ENCODE data around the gene CD99L2. TPM values are rescaled to one million over a fixed set of nuclear protein-coding genes. Genes with fewer than 3 reads are reported as not detected.

The CD99L2 gene
- total RNA-seq, 2 donors from 2014 or later, result 11.3 to 18.7 TPM

DNA sequence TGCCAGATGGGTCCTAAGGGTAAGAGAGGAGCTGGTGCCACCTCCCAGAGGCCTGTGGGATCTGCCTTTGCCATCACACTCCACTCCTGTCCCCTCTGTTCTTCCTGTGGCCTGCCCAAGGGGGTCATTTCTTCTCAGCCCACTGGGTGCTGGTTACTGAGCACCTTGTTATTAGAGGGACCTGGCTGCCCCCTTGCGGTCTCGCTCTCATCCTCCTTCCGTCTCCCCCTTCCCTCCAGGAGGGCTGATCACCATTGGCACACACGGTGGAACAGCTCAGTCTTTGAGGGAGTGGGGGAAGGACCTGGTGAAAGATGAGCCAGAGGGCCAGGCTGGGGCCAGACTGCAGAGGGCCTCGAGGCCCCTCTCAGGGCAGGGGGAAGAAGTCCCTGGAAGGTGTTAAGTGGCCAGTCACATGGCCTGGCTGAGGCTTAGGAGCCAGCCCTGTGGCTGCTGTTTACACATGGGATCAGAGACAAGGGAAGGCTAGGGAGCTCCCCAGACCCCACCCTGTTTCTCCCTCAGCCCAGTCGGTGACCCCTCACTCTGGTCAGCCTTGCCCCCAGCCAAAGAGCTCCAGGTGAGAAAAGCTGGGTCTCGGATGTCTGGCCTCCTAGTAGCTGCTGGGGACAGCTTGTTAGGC, 137.2 kb downstream of the CD99L2 start:
- H3K27me3 Mint-ChIP-seq (ENCODE audit: insufficient read depth), result peaks cover 2% of the 10 kb centered on the region
- peaks cover 1% of the 10 kb centered on the region for H3K4me1 Mint-ChIP-seq
- Histone ChIP-seq H3K36me3 (ENCODE audit: control insufficient read depth, insufficient read depth, low read length) (no peaks in the 10 kb centered on the region), H3K9me3 (ENCODE audit: control insufficient read depth, low read length) (no peaks in the 10 kb centered on the region), H3K4me1 (ENCODE audit: control insufficient read depth, insufficient read depth, low read length) (no peaks in the 10 kb centered on the region), H3K27me3 (ENCODE audit: control insufficient read depth, insufficient read depth, low read length, poor library complexity, severe bottlenecking) (no peaks in the 10 kb centered on the region), H3K27ac (ENCODE audit: low read depth, low read length) (no peak overlapping the region), H3K9ac (ENCODE audit: extremely low read depth, low read length, poor library complexity, severe bottlenecking) (no peak overlapping the region), H3K4me3 (ENCODE audit: low read length) (no peak overlapping the region)
- no peak overlapping the region for H3K4me3 Mint-ChIP-seq
- 79% methylated on average over 2 of the region's 7 CpGs; no CpG with 5 or more reads in 1 of the 2 experiments for WGBS, 2 experiments (ENCODE audit: insufficient coverage in 1 of 2, insufficient read length in 1 of 2)
- peaks cover 10% of the 10 kb centered on the region for H3K9me3 Mint-ChIP-seq
- peak; percentile 75 for DNase-seq
- H3K27ac Mint-ChIP-seq, result no peak overlapping the region
- peaks cover 16% of the 10 kb centered on the region for H3K36me3 Mint-ChIP-seq (ENCODE audit: low read depth)
- TF ChIP-seq, protein P1, sequence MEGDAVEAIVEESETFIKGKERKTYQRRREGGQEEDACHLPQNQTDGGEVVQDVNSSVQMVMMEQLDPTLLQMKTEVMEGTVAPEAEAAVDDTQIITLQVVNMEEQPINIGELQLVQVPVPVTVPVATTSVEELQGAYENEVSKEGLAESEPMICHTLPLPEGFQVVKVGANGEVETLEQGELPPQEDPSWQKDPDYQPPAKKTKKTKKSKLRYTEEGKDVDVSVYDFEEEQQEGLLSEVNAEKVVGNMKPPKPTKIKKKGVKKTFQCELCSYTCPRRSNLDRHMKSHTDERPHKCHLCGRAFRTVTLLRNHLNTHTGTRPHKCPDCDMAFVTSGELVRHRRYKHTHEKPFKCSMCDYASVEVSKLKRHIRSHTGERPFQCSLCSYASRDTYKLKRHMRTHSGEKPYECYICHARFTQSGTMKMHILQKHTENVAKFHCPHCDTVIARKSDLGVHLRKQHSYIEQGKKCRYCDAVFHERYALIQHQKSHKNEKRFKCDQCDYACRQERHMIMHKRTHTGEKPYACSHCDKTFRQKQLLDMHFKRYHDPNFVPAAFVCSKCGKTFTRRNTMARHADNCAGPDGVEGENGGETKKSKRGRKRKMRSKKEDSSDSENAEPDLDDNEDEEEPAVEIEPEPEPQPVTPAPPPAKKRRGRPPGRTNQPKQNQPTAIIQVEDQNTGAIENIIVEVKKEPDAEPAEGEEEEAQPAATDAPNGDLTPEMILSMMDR (conservative IDR thresholded peaks at IDR 0.05), result no peak

DNA sequence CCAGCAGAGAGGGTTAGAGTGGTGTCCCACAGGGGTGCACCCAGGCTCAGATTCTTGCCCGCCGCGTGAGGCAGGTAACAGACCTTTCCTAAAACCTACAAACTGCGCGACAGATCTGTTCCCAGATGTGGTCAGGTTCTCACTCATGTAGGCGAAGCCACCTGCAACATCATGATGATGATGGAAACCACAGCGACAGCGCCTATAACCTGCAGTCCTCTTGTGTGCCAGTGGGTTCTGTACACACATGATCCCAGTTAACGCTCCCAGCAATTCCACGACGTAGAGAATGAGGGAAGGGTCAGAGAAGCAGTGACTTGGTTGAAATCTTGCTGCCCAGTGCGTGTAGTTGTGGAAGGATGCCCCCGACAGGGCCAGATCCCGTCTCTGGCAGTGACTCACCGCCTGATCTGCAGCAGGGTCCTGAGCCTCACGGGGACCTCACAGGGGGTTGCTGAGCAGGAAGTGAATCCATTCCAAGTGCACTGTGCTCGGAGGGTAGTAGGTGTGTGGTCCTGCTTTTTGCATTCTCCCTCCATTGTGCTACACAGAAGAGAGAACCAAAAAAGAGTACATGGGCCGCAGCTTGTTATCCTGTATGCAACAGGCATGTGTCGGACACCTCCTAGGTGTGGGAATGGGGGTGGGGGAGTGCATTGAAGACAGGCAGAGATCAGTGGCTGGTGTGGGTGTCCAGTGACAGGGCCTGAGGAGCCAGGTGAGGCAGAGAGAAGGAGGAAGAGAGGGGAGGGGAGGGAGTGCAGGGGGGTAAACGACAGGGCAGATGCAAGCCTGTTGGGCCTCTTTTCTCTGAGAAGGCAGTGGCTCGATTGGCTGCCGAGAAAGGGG, 138.7 kb downstream of the CD99L2 start:
- H3K4me1 ChIP-seq (ENCODE audit: control insufficient read depth, insufficient read depth, low read length), result no peaks in the 10 kb centered on the region
- H3K9ac ChIP-seq (ENCODE audit: extremely low read depth, low read length, poor library complexity, severe bottlenecking), result no peak overlapping the region
- Mint-ChIP-seq H3K9me3 (peaks cover 12% of the 10 kb centered on the region), H3K4me3 (no peak overlapping the region), H3K27me3 (ENCODE audit: insufficient read depth) (peaks cover 2% of the 10 kb centered on the region), H3K27ac (no peak overlapping the region), H3K36me3 (ENCODE audit: low read depth) (peaks cover 19% of the 10 kb centered on the region), H3K4me1 (no peaks in the 10 kb centered on the region)
- no peaks in the 10 kb centered on the region for H3K9me3 ChIP-seq (ENCODE audit: control insufficient read depth, low read length)
- no peak overlapping the region for H3K27ac ChIP-seq (ENCODE audit: low read depth, low read length)
- no peak overlapping the region for H3K4me3 ChIP-seq (ENCODE audit: low read length)
- H3K27me3 ChIP-seq (ENCODE audit: control insufficient read depth, insufficient read depth, low read length, poor library complexity, severe bottlenecking), result no peaks in the 10 kb centered on the region
- TF ChIP-seq, protein P1 (conservative IDR thresholded peaks at IDR 0.05), result no peak
- H3K36me3 ChIP-seq (ENCODE audit: control insufficient read depth, insufficient read depth, low read length), result no peaks in the 10 kb centered on the region
- 83 to 90% methylated on average over 2 to 22 of the region's 22 CpGs for whole genome bisulfite sequencing, 2 experiments (ENCODE audit: insufficient coverage in 1 of 2, insufficient read length in 1 of 2)
- DNase-seq, result no peak

DNA sequence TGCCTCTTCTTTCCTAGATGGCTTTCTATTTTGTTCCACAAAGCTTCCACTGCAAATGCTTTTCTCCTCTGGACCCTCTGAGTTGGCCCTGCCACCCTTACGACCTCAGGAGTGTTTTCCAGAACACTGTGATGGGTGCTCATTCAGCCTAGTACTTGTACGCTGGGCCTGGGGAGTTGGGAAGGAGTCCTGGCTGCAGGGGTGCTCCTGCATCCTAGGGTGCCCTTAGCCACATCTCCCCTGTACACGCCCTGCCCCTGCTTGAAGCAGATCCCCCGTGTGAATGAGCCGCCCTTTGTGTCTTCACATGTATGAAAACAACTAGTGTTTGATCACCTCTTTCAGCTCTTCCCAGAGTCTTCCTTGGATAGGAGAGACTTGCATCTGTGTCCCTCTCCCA, 141.1 kb downstream of the CD99L2 start:
- no peak for DNase-seq
- no peaks in the 10 kb centered on the region for H3K4me1 ChIP-seq (ENCODE audit: control insufficient read depth, insufficient read depth, low read length)
- H3K27me3 ChIP-seq (ENCODE audit: control insufficient read depth, insufficient read depth, low read length, poor library complexity, severe bottlenecking), result no peaks in the 10 kb centered on the region
- Mint-ChIP-seq H3K9me3 (peaks cover 17% of the 10 kb centered on the region), H3K4me3 (no peak overlapping the region), H3K4me1 (no peaks in the 10 kb centered on the region), H3K27me3 (ENCODE audit: insufficient read depth) (peaks cover 2% of the 10 kb centered on the region), H3K27ac (no peak overlapping the region), H3K36me3 (ENCODE audit: low read depth) (peaks cover 10% of the 10 kb centered on the region)
- TF ChIP-seq, protein P1 (conservative IDR thresholded peaks at IDR 0.05), result no peak
- H3K36me3 ChIP-seq (ENCODE audit: control insufficient read depth, insufficient read depth, low read length), result peaks cover 1% of the 10 kb centered on the region
- WGBS, 2 experiments (ENCODE audit: insufficient coverage in 1 of 2, insufficient read length in 1 of 2), result 90 to 94% methylated on average over 3 to 5 of the region's 5 CpGs
- H3K9ac ChIP-seq (ENCODE audit: extremely low read depth, low read length, poor library complexity, severe bottlenecking), result no peak overlapping the region
- no peaks in the 10 kb centered on the region for H3K9me3 ChIP-seq (ENCODE audit: control insufficient read depth, low read length)
- no peak overlapping the region for H3K27ac ChIP-seq (ENCODE audit: low read depth, low read length)
- H3K4me3 ChIP-seq (ENCODE audit: low read length), result no peak overlapping the region

All from endodermal cell (in vitro differentiated cells).